Measurements from ENCODE around the gene ZNF672. TPM values are rescaled to one million over a fixed set of nuclear protein-coding genes. Genes with fewer than 3 reads are reported as not detected.

Gene ZNF672
- polyA plus RNA-seq, 1 of the 3 experiments (the other 2 are of a cell fraction), result 14.2 TPM

DNA sequence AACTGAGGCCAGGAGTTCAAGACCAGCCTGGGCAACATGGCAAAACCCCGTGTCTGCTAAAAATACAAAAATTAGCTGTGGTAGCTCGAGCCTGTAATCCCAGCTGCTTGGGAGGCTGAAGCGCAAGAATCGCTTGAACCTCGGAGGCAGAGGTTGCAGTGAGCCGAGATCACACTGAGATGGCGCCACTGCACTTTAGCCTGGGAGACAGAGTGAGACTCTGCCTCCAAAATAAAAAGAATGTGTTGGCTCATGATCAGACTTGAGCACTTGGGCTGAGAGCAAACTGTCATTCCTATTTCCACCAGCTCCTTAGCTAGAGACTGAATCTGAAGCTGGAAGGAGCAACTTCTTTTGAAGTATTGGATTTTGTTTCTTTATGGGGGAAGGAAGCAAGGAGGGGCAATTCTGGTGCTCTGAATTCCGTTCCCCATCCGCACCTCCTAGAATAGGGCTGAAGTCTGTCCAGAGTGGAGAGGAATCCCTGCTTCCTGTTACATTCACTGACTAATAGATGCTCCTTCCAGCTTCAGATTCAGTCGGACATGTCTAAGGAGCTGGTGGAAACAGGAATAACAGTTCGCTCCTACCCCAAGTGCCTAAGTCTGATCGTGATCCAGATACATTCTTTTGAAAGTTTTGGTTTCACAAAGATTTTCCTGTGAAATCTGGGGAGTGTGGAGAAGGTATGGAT lies 3.8 kb downstream of the ZNF672 start:
- CTCF ChIA-PET, result interaction anchor here (0.7 to 5.1 kb wide), 19 partner anchors 9 to 159 kb away, joined by 3 to 33 read pairs (median 5); partner anchors contain the start of gene ZNF692
- Histone ChIP-seq H4K20me1 (ENCODE audit: insufficient read depth) (no peaks in the 10 kb centered on the region), H3K27ac (ENCODE audit: low read depth in 2 of 2, low read length in 1 of 2) (peak overlapping the region; percentile 26 to 49), H3F3A (replicated peaks; ENCODE audit: insufficient read depth) (peaks cover 7% of the 10 kb centered on the region), H3K27me3 (ENCODE audit: insufficient read depth) (no peaks in the 10 kb centered on the region), H3K79me2 (ENCODE audit: insufficient read depth) (peaks cover 57% of the 10 kb centered on the region), H3K4me1 (ENCODE audit: control insufficient read depth in 1 of 2, insufficient read depth in 2 of 2, low read depth in 1 of 2, low read length in 1 of 2) (peaks cover 9 to 12% of the 10 kb centered on the region in 2 experiments; a peak in 3 of 4 replicates), H3K9ac (no peak overlapping the region), H3K4me3 (ENCODE audit: low read depth in 2 of 2, low read length in 1 of 2) (no peak overlapping the region), H3K36me3 (replicated peaks in 1 of 2; ENCODE audit: control insufficient read depth in 1 of 2, insufficient read depth in 2 of 2, low read length in 1 of 2) (peaks cover 12 to 21% of the 10 kb centered on the region in 2 experiments), H3K9me2 (no peaks in the 10 kb centered on the region), H2AFZ (ENCODE audit: low read depth) (no peak overlapping the region), H3K9me3 (no peaks in the 10 kb centered on the region), H3K4me2 (peak overlapping the region; percentile 31; the same call in 1 of the 2 replicates)
- DNase-seq, result no peak
- 60% methylated on average over 12 of the region's 12 CpGs for WGBS (ENCODE audit: low lambda C conversion rate)
- TF ChIP-seq RAD21 (IDR thresholded peaks at IDR 0.05; ENCODE audit: low read length) (peak; percentile 74), RFX5 (IDR thresholded peaks at IDR 0.05; ENCODE audit: low read length) (no peak), EZH2phosphoT487 (IDR thresholded peaks at IDR 0.05; ENCODE audit: borderline replicate concordance, low read depth) (no peak), TEAD4 (IDR thresholded peaks at IDR 0.05; ENCODE audit: borderline replicate concordance, insufficient read depth) (no peak), FOSL2 (IDR thresholded peaks at IDR 0.05; ENCODE audit: borderline replicate concordance, low read depth) (no peak), SIN3A (IDR thresholded peaks at IDR 0.05; ENCODE audit: borderline replicate concordance, low read depth, low read length) (no peak), TAF1 (IDR thresholded peaks at IDR 0.05; ENCODE audit: borderline replicate concordance, low read depth, low read length) (no peak), ELF1 (IDR thresholded peaks at IDR 0.05) (no peak), SMC3 (IDR thresholded peaks at IDR 0.05; ENCODE audit: low read depth, low read length) (peak; percentile 47), NFIC (IDR thresholded peaks at IDR 0.05; ENCODE audit: borderline replicate concordance) (no peak), EP300 (IDR thresholded peaks at IDR 0.05; ENCODE audit: borderline replicate concordance in 1 of 2, low read depth in 1 of 2, low read length in 1 of 2) (no peak), CHD2 (IDR thresholded peaks at IDR 0.05; ENCODE audit: low read length, partially characterized antibody) (no peak)
- TF ChIP-seq, protein P1, sequence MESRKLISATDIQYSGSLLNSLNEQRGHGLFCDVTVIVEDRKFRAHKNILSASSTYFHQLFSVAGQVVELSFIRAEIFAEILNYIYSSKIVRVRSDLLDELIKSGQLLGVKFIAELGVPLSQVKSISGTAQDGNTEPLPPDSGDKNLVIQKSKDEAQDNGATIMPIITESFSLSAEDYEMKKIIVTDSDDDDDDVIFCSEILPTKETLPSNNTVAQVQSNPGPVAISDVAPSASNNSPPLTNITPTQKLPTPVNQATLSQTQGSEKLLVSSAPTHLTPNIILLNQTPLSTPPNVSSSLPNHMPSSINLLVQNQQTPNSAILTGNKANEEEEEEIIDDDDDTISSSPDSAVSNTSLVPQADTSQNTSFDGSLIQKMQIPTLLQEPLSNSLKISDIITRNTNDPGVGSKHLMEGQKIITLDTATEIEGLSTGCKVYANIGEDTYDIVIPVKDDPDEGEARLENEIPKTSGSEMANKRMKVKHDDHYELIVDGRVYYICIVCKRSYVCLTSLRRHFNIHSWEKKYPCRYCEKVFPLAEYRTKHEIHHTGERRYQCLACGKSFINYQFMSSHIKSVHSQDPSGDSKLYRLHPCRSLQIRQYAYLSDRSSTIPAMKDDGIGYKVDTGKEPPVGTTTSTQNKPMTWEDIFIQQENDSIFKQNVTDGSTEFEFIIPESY (IDR thresholded peaks at IDR 0.05; ENCODE audit: borderline replicate concordance, low read depth), result no peak
- TF ChIP-seq, protein P2, sequence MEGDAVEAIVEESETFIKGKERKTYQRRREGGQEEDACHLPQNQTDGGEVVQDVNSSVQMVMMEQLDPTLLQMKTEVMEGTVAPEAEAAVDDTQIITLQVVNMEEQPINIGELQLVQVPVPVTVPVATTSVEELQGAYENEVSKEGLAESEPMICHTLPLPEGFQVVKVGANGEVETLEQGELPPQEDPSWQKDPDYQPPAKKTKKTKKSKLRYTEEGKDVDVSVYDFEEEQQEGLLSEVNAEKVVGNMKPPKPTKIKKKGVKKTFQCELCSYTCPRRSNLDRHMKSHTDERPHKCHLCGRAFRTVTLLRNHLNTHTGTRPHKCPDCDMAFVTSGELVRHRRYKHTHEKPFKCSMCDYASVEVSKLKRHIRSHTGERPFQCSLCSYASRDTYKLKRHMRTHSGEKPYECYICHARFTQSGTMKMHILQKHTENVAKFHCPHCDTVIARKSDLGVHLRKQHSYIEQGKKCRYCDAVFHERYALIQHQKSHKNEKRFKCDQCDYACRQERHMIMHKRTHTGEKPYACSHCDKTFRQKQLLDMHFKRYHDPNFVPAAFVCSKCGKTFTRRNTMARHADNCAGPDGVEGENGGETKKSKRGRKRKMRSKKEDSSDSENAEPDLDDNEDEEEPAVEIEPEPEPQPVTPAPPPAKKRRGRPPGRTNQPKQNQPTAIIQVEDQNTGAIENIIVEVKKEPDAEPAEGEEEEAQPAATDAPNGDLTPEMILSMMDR (IDR thresholded peaks at IDR 0.05), result peak; percentile 73
- TF ChIP-seq, protein P3, sequence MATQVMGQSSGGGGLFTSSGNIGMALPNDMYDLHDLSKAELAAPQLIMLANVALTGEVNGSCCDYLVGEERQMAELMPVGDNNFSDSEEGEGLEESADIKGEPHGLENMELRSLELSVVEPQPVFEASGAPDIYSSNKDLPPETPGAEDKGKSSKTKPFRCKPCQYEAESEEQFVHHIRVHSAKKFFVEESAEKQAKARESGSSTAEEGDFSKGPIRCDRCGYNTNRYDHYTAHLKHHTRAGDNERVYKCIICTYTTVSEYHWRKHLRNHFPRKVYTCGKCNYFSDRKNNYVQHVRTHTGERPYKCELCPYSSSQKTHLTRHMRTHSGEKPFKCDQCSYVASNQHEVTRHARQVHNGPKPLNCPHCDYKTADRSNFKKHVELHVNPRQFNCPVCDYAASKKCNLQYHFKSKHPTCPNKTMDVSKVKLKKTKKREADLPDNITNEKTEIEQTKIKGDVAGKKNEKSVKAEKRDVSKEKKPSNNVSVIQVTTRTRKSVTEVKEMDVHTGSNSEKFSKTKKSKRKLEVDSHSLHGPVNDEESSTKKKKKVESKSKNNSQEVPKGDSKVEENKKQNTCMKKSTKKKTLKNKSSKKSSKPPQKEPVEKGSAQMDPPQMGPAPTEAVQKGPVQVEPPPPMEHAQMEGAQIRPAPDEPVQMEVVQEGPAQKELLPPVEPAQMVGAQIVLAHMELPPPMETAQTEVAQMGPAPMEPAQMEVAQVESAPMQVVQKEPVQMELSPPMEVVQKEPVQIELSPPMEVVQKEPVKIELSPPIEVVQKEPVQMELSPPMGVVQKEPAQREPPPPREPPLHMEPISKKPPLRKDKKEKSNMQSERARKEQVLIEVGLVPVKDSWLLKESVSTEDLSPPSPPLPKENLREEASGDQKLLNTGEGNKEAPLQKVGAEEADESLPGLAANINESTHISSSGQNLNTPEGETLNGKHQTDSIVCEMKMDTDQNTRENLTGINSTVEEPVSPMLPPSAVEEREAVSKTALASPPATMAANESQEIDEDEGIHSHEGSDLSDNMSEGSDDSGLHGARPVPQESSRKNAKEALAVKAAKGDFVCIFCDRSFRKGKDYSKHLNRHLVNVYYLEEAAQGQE (IDR thresholded peaks at IDR 0.05; ENCODE audit: low read depth, low read length), result no peak
- TF ChIP-seq, protein P4, sequence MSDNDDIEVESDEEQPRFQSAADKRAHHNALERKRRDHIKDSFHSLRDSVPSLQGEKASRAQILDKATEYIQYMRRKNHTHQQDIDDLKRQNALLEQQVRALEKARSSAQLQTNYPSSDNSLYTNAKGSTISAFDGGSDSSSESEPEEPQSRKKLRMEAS (IDR thresholded peaks at IDR 0.05; ENCODE audit: low read depth), result no peak
- POLR2A ChIA-PET, result no interaction called here

Measured in SK-N-SH (cell line).